HG02981 (cell line): ENCODE measurements around the gene FGD3.

ENCODE experiments used
- ATAC-seq: cut with Tn5 transposase; IDR thresholded peaks from one replicate; pipeline ENCODE4 v1.9.1; 2021; ENCODE audit warnings: mild to moderate bottlenecking, moderate library complexity; ENCODE audit not compliant: unreplicated experiment

Gene FGD3

GRCh38 chr9:92954886-92955285, 7.6 kb downstream of the FGD3 start:
- no peak for ATAC-seq

- ATAC-seq, result no peak
These were observed 13.4 kb downstream of the FGD3 start for GRCh38 chr9:92960561-92961290.

- no peak for ATAC-seq
These were observed 14.4 kb downstream of the FGD3 start for GRCh38 chr9:92961627-92962302.

GRCh38 chr9:92962303-92962649, 15.0 kb downstream of the FGD3 start:
- no peak for ATAC-seq

- ATAC-seq, result no peak
These were observed 15.5 kb downstream of the FGD3 start for GRCh38 chr9:92962846-92963245.

GRCh38 chr9:92963831-92964606, 16.7 kb downstream of the FGD3 start:
- peak; percentile 79 for ATAC-seq

- peak; percentile 1 for ATAC-seq
These were observed 17.3 kb downstream of the FGD3 start for GRCh38 chr9:92964607-92965060.

GRCh38 chr9:92965061-92965758, 17.9 kb downstream of the FGD3 start:
- ATAC-seq, result no peak

- ATAC-seq, result no peak
These were observed 18.6 kb downstream of the FGD3 start for GRCh38 chr9:92965759-92966517.

GRCh38 chr9:92966518-92966800, 19.1 kb downstream of the FGD3 start:
- no peak for ATAC-seq

GRCh38 chr9:92968081-92968480, 20.8 kb downstream of the FGD3 start:
- ATAC-seq, result no peak

GRCh38 chr9:92969516-92970466, 22.5 kb downstream of the FGD3 start:
- no peak for ATAC-seq

- no peak for ATAC-seq
These were observed 23.2 kb downstream of the FGD3 start for GRCh38 chr9:92970467-92970923.

GRCh38 chr9:92971121-92971520, 23.8 kb downstream of the FGD3 start:
- ATAC-seq, result no peak

GRCh38 chr9:92971776-92972175, 24.5 kb downstream of the FGD3 start:
- ATAC-seq, result no peak

- ATAC-seq, result no peak
These were observed 26.4 kb downstream of the FGD3 start for GRCh38 chr9:92973700-92974099.

- ATAC-seq, result no peak
These were observed 26.9 kb downstream of the FGD3 start for GRCh38 chr9:92974161-92974661.

- ATAC-seq, result no peak
These were observed 27.7 kb downstream of the FGD3 start for GRCh38 chr9:92974761-92975755.
